ENCODE data around the gene ACP2.

DNA sequence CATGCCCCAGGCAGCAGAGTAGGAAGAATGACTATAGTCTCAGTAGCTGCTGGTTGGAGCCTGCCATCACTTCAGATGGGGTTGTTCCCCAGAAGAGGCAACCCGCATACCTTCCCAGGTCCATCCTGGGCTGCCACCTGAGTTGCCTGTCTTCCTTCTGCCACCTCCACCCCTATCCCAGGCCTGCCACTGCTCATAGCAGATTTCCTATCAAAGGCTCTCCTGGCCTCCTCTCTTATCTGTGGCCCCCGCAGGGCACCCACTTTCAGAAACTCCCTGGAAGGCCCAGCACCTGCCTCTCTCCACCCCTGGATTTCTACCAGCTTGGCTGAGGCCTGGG lies 8.5 kb upstream of the ACP2 start:
- TF ChIP-seq CTCF (IDR thresholded peaks at IDR 0.05) (no peak), POLR2A (IDR thresholded peaks at IDR 0.05) (no peak)

Data from testis (tissue), 2 donors.